Esophagus muscularis mucosa (tissue), 3 donors: ENCODE results near the gene RACGAP1.
"Not testable (repeated sequence)": the region's sequence is repeated elsewhere in the genome, so short reads cannot be mapped to it uniquely, and the experiment has no call there.

Source experiments
- POLR2A ChIP-seq: fragments of 450-650 bp; IDR thresholded peaks from one replicate; pipeline ENCODE4 v1.6.1; 2017; ENCODE audit warnings: antibody characterized with exemption, moderate library complexity, mild to moderate bottlenecking, low read depth
- TF ChIP-seq, protein P1 (sequence below), 3 experiments: fragments of 200-600 bp in 2 of 3; fragments of 450-650 bp in 1 of 3; sonication (generic) in 2 of 3; IDR thresholded peaks; one replicate each; pipeline ENCODE4 v1.5.1; 2017 to 2019; ENCODE audit warnings: antibody characterized with exemption in 3 of 3, mild to moderate bottlenecking in 2 of 3, moderate library complexity in 1 of 3

DNA sequence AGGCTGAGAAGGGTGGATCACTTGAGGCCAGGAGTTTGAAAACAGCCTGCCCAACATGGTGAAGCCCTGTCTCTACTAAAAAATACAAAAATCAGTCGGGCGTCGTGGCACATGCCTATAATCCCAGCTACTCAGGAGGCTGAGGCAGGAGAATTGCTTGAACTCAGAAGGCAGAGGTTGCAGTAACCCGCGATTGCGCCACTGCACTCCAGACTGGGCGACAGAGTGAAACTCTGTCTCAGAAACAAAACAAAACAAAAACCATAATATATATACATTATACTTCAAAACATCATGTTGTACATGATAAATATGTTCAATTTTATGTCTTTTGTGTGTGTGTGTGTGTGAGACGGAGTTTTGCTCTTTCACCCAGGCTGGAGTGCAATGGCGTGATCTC, 5.2 kb upstream of the RACGAP1 start:
- TF ChIP-seq POLR2A: not testable (repeated sequence)
- TF ChIP-seq, protein P1, sequence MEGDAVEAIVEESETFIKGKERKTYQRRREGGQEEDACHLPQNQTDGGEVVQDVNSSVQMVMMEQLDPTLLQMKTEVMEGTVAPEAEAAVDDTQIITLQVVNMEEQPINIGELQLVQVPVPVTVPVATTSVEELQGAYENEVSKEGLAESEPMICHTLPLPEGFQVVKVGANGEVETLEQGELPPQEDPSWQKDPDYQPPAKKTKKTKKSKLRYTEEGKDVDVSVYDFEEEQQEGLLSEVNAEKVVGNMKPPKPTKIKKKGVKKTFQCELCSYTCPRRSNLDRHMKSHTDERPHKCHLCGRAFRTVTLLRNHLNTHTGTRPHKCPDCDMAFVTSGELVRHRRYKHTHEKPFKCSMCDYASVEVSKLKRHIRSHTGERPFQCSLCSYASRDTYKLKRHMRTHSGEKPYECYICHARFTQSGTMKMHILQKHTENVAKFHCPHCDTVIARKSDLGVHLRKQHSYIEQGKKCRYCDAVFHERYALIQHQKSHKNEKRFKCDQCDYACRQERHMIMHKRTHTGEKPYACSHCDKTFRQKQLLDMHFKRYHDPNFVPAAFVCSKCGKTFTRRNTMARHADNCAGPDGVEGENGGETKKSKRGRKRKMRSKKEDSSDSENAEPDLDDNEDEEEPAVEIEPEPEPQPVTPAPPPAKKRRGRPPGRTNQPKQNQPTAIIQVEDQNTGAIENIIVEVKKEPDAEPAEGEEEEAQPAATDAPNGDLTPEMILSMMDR (IDR thresholded peaks at IDR 0.05): not testable (repeated sequence)
